Ovary (tissue), 9 donors: ENCODE measurements around the gene ARID1B. TPM values are rescaled to one million over a fixed set of nuclear protein-coding genes. Genes with fewer than 3 reads are reported as not detected.

ENCODE experiments used
- DNase-seq, 5 donors: peaks; one replicate each; pipeline ENCODE4 v3.0.0-alpha.2; 2019 to 2020
- H3K27ac ChIP-seq, 2 donors: fragments of 200-600 bp; one replicate each; pipeline versions ENCODE4 v1.5.1 to v1.8.0; 2019 to 2022
- H3K27me3 ChIP-seq: fragments of 200-600 bp; one replicate; pipeline ENCODE4 v1.8.0; 2022
- H3K36me3 ChIP-seq: fragments of 200-600 bp; sonication (generic); one replicate; pipeline ENCODE4 v1.5.1; 2019
- H3K4me1 ChIP-seq: one replicate; pipeline ENCODE4 v1.8.1; 2013; ENCODE audit warnings: mild to moderate bottlenecking, moderate library complexity; ENCODE audit not compliant: insufficient read depth
- H3K4me3 ChIP-seq: fragments of 200-600 bp; sonication (generic); one replicate; pipeline ENCODE4 v1.5.1; 2017
- H3K9me3 ChIP-seq, 2 donors: fragments of 200-600 bp in 1 of 2; sonication (generic) in 1 of 2; one replicate each; pipeline versions ENCODE4 v1.5.1 to v1.8.1; 2013 to 2019; ENCODE audit warnings: mild to moderate bottlenecking in 1 of 2, moderate library complexity in 1 of 2
- EP300 ChIP-seq: sonication (generic); formaldehyde crosslinking; IDR thresholded peaks from one replicate; pipeline ENCODE4 v1.6.1; 2017; ENCODE audit warnings: antibody characterized with exemption
- POLR2A ChIP-seq: fragments of 450-650 bp; IDR thresholded peaks from one replicate; pipeline ENCODE4 v1.6.1; 2017; ENCODE audit warnings: antibody characterized with exemption, mild to moderate bottlenecking, moderate library complexity
- WGBS, 3 donors: extraction: QIAGEN DNeasy Blood & Tissue Kit in 1 of 3; methylation state at CpG; one replicate each; pipeline versions ENCODE4 v1.1.5 to v1.1.7; 2013 to 2017; 5-methylcytosine and 5-hydroxymethylcytosine counted together
- intact Hi-C, 4 donors: fragments of 100-400 bp; cut with DNase I; formaldehyde crosslinking; loops; one replicate each; pipeline versions ENCODE4 v1.11.0 to v1.15.1; 2022 to 2023
- polyA plus RNA-seq, 2 donors: library from polyadenylated mRNA; stranded (reverse); fragments of 200-250 nt in 1 of 2; fragments of 350-450 nt in 1 of 2; fragmentation: Illumina TruSeq in 1 of 2; extraction: RNeasy Lipid Tissue Mini Kit (QIAGEN cat#74804) in 1 of 2; gene quantifications; one replicate each; pipeline ENCODE4 v1.2.3, GENCODE V29; 2013 to 2014
- total RNA-seq, 7 donors: library from RNA; depleted of rRNA in 2 of 7; stranded (reverse); fragments of >200 nt in 2 of 7; fragmentation: NEBNext Ultra II Directional in 3 of 7; extraction: Animal tissue kit (Norgen Biotek cat#: 25700) in 3 of 7; gene quantifications; one replicate each; pipeline versions ENCODE4 v1.1.0 to v1.2.4, GENCODE V29; 2016 to 2023
- TF ChIP-seq, protein P1 (sequence below), 3 donors: fragments of 450-650 bp in 2 of 3; fragments of 200-600 bp in 1 of 3; IDR thresholded peaks; one replicate each; pipeline versions ENCODE4 v1.5.1 to v1.8.0; 2016 to 2022; ENCODE audit warnings: antibody characterized with exemption in 3 of 3, mild to moderate bottlenecking in 1 of 3
- donor health status: DM: no; HTN: no; CAD: no; lungs with moderate emphysema.
- donor health status: DM: no; HTN: no; CAD: no.
- donor health status: Bipolar disorder and iron deficiency.
- donor health status: DM: yes; HTN: yes; CAD: no.
- donor health status: DM: no; HTN: no; CAD: no.
- donor health status: DM: yes; HTN: yes; CAD: no.

ARID1B gene
- total and polyA plus RNA-seq, 9 donors = 33.2 to 144 (median 105) TPM

GRCh38 chr6:157181649-157182048 lies 404.5 kb downstream of the ARID1B start:
- H3K9me3 ChIP-seq = no peaks in the 10 kb centered on the region
- TF ChIP-seq POLR2A = no peak
- TF ChIP-seq, protein P1, sequence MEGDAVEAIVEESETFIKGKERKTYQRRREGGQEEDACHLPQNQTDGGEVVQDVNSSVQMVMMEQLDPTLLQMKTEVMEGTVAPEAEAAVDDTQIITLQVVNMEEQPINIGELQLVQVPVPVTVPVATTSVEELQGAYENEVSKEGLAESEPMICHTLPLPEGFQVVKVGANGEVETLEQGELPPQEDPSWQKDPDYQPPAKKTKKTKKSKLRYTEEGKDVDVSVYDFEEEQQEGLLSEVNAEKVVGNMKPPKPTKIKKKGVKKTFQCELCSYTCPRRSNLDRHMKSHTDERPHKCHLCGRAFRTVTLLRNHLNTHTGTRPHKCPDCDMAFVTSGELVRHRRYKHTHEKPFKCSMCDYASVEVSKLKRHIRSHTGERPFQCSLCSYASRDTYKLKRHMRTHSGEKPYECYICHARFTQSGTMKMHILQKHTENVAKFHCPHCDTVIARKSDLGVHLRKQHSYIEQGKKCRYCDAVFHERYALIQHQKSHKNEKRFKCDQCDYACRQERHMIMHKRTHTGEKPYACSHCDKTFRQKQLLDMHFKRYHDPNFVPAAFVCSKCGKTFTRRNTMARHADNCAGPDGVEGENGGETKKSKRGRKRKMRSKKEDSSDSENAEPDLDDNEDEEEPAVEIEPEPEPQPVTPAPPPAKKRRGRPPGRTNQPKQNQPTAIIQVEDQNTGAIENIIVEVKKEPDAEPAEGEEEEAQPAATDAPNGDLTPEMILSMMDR (IDR thresholded peaks at IDR 0.05) = no peak
- DNase-seq = no peak
- no peaks in the 10 kb centered on the region for H3K27me3 ChIP-seq
- WGBS, 3 donors = 94 to 96% (median 96%) methylated on average over 5 of the region's 5 CpGs
- intact Hi-C loops = loop anchor here in 3 of 4 donors (5.0 to 10.0 kb wide), 4 partner anchors 144 to 617 kb away; no protein-coding TSS in a partner anchor
- no peak overlapping the region for H3K4me3 ChIP-seq
- H3K27ac ChIP-seq = no peak overlapping the region
- H3K4me1 ChIP-seq = no peaks in the 10 kb centered on the region
- H3K36me3 ChIP-seq = no peaks in the 10 kb centered on the region

GRCh38 chr6:157182503-157183264 lies 405.5 kb downstream of the ARID1B start:
- Histone ChIP-seq H3K27me3 (no peaks in the 10 kb centered on the region), H3K9me3 (no peaks in the 10 kb centered on the region), H3K27ac (no peak overlapping the region), H3K4me3 (no peak overlapping the region), H3K36me3 (no peaks in the 10 kb centered on the region), H3K4me1 (no peaks in the 10 kb centered on the region)
- intact Hi-C loops = loop anchor here in 3 of 4 donors (5.0 to 10.0 kb wide), 4 partner anchors 145 to 618 kb away; no protein-coding TSS in a partner anchor
- no peak for DNase-seq
- TF ChIP-seq, protein P1 (IDR thresholded peaks at IDR 0.05) = no peak
- TF ChIP-seq POLR2A (no peak), EP300 (no peak)
- 80 to 84% (median 81%) methylated on average over 15 of the region's 15 CpGs for WGBS, 3 donors

DNA sequence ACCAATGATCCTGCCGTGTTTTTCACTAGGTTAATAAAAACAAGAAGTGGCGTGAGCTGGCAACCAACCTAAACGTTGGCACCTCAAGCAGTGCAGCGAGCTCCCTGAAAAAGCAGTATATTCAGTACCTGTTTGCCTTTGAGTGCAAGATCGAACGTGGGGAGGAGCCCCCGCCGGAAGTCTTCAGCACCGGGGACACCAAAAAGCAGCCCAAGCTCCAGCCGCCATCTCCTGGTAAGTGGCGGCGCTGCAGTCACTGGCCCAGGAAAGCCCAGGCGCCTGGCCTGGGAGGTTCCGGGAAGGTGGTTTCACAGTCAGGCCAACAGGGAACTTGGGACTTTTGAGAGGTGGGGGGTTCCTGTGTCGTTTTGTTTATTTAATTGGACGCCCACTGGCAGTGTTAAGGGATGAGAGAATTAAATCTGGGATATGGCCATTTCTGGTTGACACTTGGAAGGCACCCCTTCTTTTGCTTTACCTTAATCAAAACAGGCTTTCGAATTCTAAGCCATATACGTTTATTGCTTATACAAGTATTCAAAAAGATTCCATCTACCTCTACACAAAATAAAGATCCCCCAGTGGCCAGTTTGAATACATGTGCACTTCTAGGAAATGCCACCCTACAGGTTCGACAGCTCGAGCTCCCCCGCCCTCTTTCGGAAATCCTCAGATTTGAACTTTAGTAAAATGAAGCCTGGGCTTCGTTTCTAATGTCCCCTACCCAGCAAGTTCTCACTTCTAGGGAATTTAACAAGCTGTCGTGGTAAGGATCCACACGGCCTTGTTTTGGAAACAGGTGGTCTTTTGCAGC lies 407.2 kb downstream of the ARID1B start:
- TF ChIP-seq EP300 = no peak
- TF ChIP-seq, protein P1 (IDR thresholded peaks at IDR 0.05) = peak; percentile 82 to 90 (median 82)
- no peak for TF ChIP-seq POLR2A
- Histone ChIP-seq H3K4me1 (no peaks in the 10 kb centered on the region), H3K9me3 (no peaks in the 10 kb centered on the region), H3K36me3 (no peaks in the 10 kb centered on the region), H3K4me3 (no peak overlapping the region), H3K27ac (no peak overlapping the region), H3K27me3 (no peaks in the 10 kb centered on the region)
- intact Hi-C loops = loop anchor here in 3 of 4 donors (5.0 to 10.0 kb wide), 4 partner anchors 147 to 620 kb away; no protein-coding TSS in a partner anchor
- 41 to 46% (median 42%) methylated on average over 25 of the region's 25 CpGs for WGBS, 3 donors
- peak; percentile 62 to 84 (median 78) for DNase-seq

- Histone ChIP-seq H3K4me3 (no peak overlapping the region), H3K4me1 (no peaks in the 10 kb centered on the region), H3K27me3 (no peaks in the 10 kb centered on the region), H3K27ac (no peak overlapping the region), H3K9me3 (no peaks in the 10 kb centered on the region), H3K36me3 (no peaks in the 10 kb centered on the region)
- WGBS, 3 donors = 83 to 88% (median 83%) methylated on average over 8 of the region's 8 CpGs
- DNase-seq = no peak
- no peak for TF ChIP-seq POLR2A
- TF ChIP-seq, protein P1 (IDR thresholded peaks at IDR 0.05) = no peak
- no peak for TF ChIP-seq EP300
- intact Hi-C loops = loop anchor here in 3 of 4 donors (10.0 kb wide), 3 partner anchors 150 to 620 kb away; no protein-coding TSS in a partner anchor
These were observed 408.0 kb downstream of the ARID1B start for GRCh38 chr6:157185171-157185570.
